CD4-positive, alpha-beta T cell treated with Interleukin-6 at 100 ng/mL for 8 hours (primary cell): ENCODE results near the gene EMILIN1.
A peak's percentile ranks its signal among the peaks of the same experiment; 100 is the strongest.
"Not testable (repeated sequence)": the region's sequence is repeated elsewhere in the genome, so short reads cannot be mapped to it uniquely, and the experiment has no call there.

Experiments used
- DNase-seq: peaks from one replicate; pipeline ENCODE4 v3.0.0-alpha.2; 2020; ENCODE audit warnings: mixed read lengths, low spot score

The EMILIN1 gene

GRCh38 chr2:27094353-27094984 is 16.1 kb downstream of the EMILIN1 start:
- no peak for DNase-seq

GRCh38 chr2:27095427-27095744 is 17.0 kb downstream of the EMILIN1 start:
- DNase-seq = no peak

- peak; percentile 44 for DNase-seq
These were observed 17.6 kb downstream of the EMILIN1 start for GRCh38 chr2:27095745-27096651.

- DNase-seq = no peak
These were observed 18.4 kb downstream of the EMILIN1 start for GRCh38 chr2:27096748-27097297.

DNA sequence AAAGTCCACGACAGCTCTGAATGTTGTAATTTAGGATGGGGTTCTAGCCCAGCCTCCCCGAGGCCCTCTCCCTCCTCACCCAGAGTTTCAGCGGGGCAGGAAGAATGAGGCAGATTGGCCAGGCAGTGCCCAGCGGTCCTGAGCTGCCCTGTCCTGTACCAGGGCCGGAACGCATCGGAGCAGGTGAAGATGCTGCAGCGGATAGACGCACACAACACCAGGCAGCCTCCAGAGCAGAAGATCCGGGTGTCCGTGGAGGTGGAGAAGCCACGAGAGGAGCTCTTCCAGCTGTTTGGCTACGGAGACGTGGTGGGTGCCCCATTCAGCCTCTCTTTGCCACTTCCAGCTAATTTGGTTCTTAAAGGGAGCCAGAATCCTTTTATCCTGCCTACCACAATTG is 18.9 kb downstream of the EMILIN1 start:
- DNase-seq = no peak

GRCh38 chr2:27099334-27099955 is 21.0 kb downstream of the EMILIN1 start:
- no peak for DNase-seq

DNA sequence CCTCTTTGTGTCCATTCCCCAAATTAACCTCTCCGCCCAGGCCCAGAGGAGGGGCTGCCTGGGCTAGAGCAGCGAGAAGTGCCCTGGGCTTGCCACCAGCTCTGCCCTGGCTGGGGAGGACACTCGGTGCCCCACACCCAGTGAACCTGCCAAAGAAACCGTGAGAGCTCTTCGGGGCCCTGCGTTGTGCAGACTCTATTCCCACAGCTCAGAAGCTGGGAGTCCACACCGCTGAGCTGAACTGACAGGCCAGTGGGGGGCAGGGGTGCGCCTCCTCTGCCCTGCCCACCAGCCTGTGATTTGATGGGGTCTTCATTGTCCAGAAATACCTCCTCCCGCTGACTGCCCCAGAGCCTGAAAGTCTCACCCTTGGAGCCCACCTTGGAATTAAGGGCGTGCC is 21.6 kb downstream of the EMILIN1 start:
- DNase-seq = no peak

DNA sequence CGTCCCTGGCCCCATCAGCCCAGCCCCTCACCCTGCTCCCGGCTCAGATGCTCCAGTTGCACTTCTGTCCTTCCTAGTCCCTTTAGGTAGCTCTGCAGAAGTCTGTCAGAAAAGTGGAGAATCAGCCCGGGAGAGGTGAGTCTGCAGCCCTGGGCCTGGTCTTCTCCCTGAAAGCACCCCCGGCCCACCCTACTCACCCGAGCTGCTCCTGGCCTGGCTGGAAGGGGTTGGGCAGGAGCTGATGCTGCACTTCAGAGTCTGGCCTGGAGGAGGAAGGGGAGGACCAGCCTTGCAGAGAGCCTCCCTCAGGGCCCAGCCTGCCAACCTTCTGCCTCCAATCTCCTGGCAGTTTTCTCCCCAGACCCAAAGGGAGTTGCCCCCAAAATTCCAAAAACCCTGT is 23.9 kb downstream of the EMILIN1 start:
- no peak for DNase-seq

DNA sequence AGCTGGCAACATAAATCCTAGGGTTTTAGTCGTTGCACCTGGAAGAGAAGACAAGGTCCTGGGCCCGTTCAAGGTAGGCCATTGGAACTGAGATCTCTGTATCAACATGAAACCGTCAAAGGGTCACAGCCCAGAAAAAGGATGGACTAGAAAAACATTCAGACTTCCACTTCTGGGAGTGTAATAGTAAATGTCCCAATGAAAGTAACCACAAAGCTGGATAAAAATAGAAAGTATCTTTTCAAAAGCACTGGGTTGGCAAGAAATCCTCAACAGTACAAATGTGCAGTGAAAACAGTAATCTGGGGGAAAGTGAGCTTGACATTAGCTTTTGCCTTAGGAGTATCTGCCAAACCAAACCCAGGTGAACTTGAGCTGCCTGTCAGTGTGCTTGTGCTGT is 27.6 kb downstream of the EMILIN1 start:
- no peak for DNase-seq

GRCh38 chr2:27108221-27108620 is 29.8 kb downstream of the EMILIN1 start:
- no peak for DNase-seq

DNA sequence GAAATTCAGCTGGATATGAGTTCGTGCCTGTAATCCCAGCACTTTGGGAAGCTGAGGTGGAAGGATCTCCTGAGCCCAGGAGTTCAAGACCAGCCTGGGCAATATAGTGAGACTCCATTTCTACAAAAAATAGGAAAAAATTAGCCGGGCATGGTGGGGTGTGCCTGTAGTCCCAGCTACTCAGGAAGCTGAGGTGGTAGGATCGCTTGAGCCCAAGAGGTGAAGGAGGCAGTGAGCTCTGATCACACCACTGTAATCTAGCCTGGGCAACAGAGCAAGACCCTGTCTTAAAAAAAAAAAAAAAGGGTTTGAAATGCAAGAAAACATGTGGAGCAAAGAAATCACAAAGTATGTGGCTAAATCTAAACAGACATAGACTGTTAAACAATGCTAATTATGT is 30.7 kb downstream of the EMILIN1 start:
- no peak for DNase-seq

- DNase-seq = not testable (repeated sequence)
These were observed 32.4 kb downstream of the EMILIN1 start for GRCh38 chr2:27110603-27111352.

GRCh38 chr2:27111392-27112078 is 33.1 kb downstream of the EMILIN1 start:
- DNase-seq = not testable (repeated sequence)

DNA sequence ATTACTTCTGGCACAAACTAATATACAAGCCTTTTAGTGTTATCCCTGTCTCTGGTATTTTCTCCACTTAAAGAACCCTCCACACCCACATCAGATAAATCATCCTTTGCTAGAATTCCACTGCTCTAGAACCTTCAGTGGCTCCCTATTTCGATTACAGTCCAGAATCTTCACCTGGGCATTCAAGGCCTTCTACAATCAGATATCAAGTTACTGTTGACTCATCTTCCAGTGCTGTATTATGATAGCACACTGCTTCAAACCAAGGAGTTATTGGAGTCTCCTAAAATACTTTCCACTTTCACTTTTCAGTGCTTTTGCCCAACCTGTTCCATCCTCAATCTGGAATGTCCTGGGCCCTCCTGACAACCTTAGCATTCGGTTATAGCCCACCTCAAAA is 37.1 kb downstream of the EMILIN1 start:
- DNase-seq = no peak

DNA sequence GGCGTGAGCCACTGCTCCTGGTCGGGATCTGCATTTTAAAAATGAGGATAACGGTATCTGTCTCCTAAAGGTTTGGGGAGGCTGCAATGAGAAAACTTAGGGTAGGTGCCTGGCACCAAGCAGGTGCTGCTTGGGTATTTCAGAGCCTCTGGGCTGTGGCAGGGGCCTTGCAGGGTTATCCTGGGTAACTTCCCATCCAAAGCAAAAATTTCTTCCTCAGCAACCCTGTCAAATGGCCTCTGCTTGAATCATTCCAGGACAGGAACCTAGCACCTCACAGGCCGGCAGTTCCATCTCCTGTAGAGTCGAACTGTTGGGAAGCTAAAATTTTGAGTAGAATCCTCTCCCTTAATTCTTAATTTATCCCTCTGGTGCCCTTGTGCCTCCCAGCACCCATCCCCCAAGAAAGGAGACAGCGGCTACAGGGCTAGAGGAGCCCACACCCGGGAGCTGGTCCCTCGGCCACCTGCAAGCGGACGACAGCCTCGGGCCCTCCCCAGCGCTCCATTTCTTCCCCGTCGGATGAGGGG is 39.6 kb downstream of the EMILIN1 start:
- DNase-seq = no peak

DNA sequence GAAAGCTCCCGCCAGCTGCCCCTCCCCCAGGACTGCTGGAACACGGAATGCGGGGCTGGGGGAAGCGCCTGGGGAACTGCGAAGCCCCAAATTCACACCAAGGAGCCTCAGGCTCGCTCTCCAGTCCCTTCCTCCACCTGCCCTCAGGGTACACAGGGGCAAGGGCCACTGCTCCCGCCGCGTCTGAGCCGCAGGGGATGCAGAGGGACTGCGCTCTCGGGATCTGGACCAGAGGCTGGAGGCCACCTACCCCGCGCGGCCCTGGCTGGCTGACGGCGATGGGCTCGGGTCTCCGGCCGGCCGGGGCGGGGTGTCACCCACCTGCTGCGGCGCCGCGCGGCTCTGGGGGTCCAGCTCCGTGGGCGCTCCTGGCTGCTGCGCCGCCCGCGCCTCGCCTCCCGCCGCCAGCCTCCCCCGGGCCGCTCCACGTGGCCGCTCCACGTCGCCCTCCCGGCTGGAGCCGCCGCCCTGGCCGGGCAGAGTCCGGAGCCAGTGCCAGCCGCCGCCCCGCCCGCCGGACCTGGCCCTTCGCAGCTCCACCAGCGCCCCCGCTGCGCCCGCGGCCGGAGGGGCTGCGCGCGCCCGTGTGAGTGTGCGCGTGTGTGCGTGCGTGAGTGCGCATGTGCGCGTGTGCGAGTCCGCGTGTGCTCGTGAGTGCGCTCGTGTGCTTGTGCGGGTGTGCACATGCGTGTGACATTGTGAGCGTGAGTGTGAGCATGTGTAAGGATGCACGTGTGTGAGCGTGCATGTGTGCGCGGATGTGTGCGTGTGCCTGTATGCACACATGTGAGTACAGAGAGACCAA is 40.3 kb downstream of the EMILIN1 start, which contains the start of gene CGREF1:
TSS of gene CGREF1 (minus strand) at position 604 of the 805 bp plus-strand sequence. CDS start 14,762 bp downstream, outside the sequence.
- no peak for DNase-seq

DNA sequence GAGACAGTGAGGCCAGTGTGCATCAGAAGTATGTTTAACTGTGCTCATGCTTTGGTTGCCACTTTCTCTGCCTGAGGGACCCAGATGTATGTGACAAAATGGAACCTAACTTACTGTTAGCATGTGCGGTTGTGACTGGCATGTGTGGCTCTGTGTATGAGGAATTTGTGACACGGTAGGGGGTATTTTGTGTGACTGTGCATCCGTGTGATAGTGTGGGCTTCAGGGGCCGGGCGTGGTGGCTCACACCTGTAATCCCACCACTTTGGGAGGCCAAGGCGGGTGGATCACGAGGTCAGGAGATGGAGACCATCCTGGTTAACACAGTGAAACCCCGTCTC is 40.9 kb downstream of the EMILIN1 start:
- not testable (repeated sequence) for DNase-seq

DNA sequence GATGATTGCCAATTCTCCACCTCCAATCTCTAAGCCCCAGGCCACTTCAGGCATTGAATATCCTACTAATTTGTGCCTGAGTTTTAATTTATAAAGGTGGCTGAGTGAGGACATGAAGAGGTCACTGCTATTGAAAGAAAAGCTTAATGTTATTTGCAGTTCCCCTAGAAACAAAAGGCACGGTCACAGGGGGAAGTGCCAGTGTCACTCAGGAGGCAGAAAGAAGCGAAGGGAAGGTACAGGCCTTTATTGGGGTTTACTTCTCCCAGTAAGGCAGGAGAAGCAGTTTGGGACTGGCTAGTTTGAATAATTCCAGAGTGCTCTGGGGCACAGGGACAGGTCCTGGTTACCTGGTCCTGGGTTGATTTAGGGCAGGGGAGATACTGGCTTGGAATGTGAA is 43.5 kb downstream of the EMILIN1 start:
- DNase-seq = no peak

DNA sequence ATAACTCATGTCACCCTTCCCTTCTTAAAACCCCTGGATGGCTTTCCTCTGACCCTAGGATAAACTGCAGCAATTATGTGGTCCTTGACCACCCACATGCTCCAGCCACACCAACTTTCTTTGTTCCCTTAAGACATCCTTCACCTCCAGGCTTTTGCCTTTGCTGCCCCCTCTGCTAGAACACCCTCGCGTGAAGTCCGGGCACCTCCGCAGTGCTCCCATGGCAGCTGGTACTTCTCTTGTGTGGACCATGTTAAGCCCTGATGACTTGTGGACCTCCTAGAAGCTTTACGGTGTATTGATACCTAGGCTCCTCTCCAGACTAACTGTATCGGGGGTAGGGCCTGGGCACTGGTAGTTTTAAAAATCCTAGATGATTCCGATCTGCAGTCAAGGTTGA is 44.4 kb downstream of the EMILIN1 start:
- DNase-seq = no peak
